Fibroblast of lung (primary cell): ENCODE results near the gene SPOCK1.

Experiments used
- EZH2 ChIP-seq: IDR thresholded peaks from 2 replicates; pipeline ENCODE4 v1.5.1; 2012; ENCODE audit warnings: low read length, control low read depth, mild to moderate bottlenecking; ENCODE audit errors: missing control alignments
- TF ChIP-seq, protein P1 (sequence below), 2 donors: IDR thresholded peaks in 1 of 2; conservative IDR thresholded peaks in 1 of 2; 1 replicate in 1 of 2; 2 replicates in 1 of 2; pipeline ENCODE4 v1.5.1; 2011 to 2012; ENCODE audit warnings: low read length in 2 of 2, control low read depth in 1 of 2, inconsistent platforms in 1 of 2, low read depth in 1 of 2, mild to moderate bottlenecking in 1 of 2

DNA sequence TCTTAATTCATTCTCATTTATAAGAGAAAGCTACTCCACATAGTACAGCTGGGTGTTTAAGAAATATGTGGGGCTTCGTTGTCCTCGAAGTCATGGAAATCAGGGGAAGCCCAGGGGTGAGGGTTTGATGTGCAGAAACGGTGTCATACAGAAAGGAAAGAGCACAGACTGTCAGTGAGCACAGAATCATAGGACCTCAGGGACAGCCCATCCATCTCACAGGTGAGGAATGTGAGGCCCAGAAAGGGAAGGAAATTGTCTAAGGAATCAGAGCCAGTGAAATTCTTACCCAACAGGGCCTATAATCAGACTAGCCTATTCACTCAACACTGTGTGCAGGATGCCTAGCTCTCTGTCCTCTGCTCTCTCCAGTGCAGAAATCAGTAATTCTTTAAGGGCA lies 535.6 kb downstream of the SPOCK1 start:
- TF ChIP-seq, protein P1, sequence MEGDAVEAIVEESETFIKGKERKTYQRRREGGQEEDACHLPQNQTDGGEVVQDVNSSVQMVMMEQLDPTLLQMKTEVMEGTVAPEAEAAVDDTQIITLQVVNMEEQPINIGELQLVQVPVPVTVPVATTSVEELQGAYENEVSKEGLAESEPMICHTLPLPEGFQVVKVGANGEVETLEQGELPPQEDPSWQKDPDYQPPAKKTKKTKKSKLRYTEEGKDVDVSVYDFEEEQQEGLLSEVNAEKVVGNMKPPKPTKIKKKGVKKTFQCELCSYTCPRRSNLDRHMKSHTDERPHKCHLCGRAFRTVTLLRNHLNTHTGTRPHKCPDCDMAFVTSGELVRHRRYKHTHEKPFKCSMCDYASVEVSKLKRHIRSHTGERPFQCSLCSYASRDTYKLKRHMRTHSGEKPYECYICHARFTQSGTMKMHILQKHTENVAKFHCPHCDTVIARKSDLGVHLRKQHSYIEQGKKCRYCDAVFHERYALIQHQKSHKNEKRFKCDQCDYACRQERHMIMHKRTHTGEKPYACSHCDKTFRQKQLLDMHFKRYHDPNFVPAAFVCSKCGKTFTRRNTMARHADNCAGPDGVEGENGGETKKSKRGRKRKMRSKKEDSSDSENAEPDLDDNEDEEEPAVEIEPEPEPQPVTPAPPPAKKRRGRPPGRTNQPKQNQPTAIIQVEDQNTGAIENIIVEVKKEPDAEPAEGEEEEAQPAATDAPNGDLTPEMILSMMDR (conservative IDR thresholded peaks at IDR 0.05 in 1 of 2, IDR thresholded peaks at IDR 0.05 in 1 of 2; ENCODE audit: low read depth in 1 of 2, low read length in 2 of 2), result no peak
- no peak for TF ChIP-seq EZH2
